GM06990 (cell line): ENCODE results near the gene DTNBP1.
A peak's percentile ranks its signal among the peaks of the same experiment; 100 is the strongest.

Experiments used
- DNase-seq: peaks from one replicate; pipeline ENCODE4 v3.0.0-alpha.2; 2011; ENCODE audit not compliant: insufficient read length; ENCODE audit errors: extremely low read depth
- H3K27me3 ChIP-seq: replicated peaks from 2 replicates; pipeline ENCODE4 v1.6.0; 2011; ENCODE audit warnings: low read length; ENCODE audit not compliant: control insufficient read depth, insufficient read depth
- H3K36me3 ChIP-seq: 2 replicates; pipeline ENCODE4 v1.5.1; 2011; ENCODE audit warnings: low read length; ENCODE audit not compliant: control insufficient read depth, insufficient read depth
- H3K4me3 ChIP-seq: replicated peaks from 2 replicates; pipeline ENCODE4 v1.5.1; 2011; ENCODE audit warnings: low read depth, mild to moderate bottlenecking, control low read depth, low read length
- CTCF ChIP-seq: IDR thresholded peaks from 2 replicates; pipeline ENCODE4 v1.5.1; 2011; ENCODE audit warnings: low read length, control low read depth, mild to moderate bottlenecking, inconsistent platforms; ENCODE audit not compliant: insufficient read depth, poor library complexity, severe bottlenecking

DTNBP1 gene

GRCh38 chr6:15530411-15530810 lies 132.4 kb downstream of the DTNBP1 start:
- DNase-seq, result no peak
- TF ChIP-seq CTCF, result no peak
- H3K36me3 ChIP-seq, result peaks cover 7% of the 10 kb centered on the region
- H3K4me3 ChIP-seq, result no peak overlapping the region
- H3K27me3 ChIP-seq, result no peaks in the 10 kb centered on the region

- Histone ChIP-seq H3K27me3 (no peaks in the 10 kb centered on the region), H3K36me3 (peaks cover 10% of the 10 kb centered on the region), H3K4me3 (no peak overlapping the region)
- no peak for TF ChIP-seq CTCF
- DNase-seq, result no peak
Measured at GRCh38 chr6:15528870-15529269, 134.0 kb downstream of the DTNBP1 start.

- Histone ChIP-seq H3K36me3 (peaks cover 13% of the 10 kb centered on the region), H3K27me3 (no peaks in the 10 kb centered on the region), H3K4me3 (no peak overlapping the region)
- DNase-seq, result no peak
- TF ChIP-seq CTCF, result no peak
Measured at GRCh38 chr6:15527838-15528617, 134.8 kb downstream of the DTNBP1 start.

GRCh38 chr6:15526212-15526701 lies 136.6 kb downstream of the DTNBP1 start:
- Histone ChIP-seq H3K4me3 (peak overlapping the region; percentile 29), H3K27me3 (no peaks in the 10 kb centered on the region), H3K36me3 (peaks cover 13% of the 10 kb centered on the region)
- TF ChIP-seq CTCF, result no peak
- no peak for DNase-seq

- no peak for TF ChIP-seq CTCF
- Histone ChIP-seq H3K27me3 (no peaks in the 10 kb centered on the region), H3K4me3 (no peak overlapping the region), H3K36me3 (peaks cover 12% of the 10 kb centered on the region)
- no peak for DNase-seq
Measured at GRCh38 chr6:15524861-15525401, 137.9 kb downstream of the DTNBP1 start.
